NK-92 (cell line): ENCODE measurements around the gene GLRA3.

Experiments
- DNase-seq: peaks from one replicate; lab custom pipeline; 2025; ENCODE audit not compliant: unreplicated experiment; lab: John Stamatoyannopoulos, UW

The GLRA3 gene

GRCh38 chr4:174604198-174604597 lies 224.8 kb downstream of the GLRA3 start:
- DNase-seq = no peak

- DNase-seq = no peak
Measured at GRCh38 chr4:174600391-174600790, 228.7 kb downstream of the GLRA3 start.

GRCh38 chr4:174598800-174599199 lies 230.2 kb downstream of the GLRA3 start:
- no peak for DNase-seq

GRCh38 chr4:174596513-174596912 lies 232.5 kb downstream of the GLRA3 start:
- no peak for DNase-seq

- DNase-seq = no peak
Measured at GRCh38 chr4:174595141-174595929, 233.7 kb downstream of the GLRA3 start.

GRCh38 chr4:174593701-174594100 lies 235.3 kb downstream of the GLRA3 start:
- DNase-seq = no peak

- no peak for DNase-seq
Measured at GRCh38 chr4:174592985-174593335, 236.1 kb downstream of the GLRA3 start.

- no peak for DNase-seq
Measured at GRCh38 chr4:174592256-174592984, 236.6 kb downstream of the GLRA3 start.

GRCh38 chr4:174591243-174592021 lies 237.6 kb downstream of the GLRA3 start:
- DNase-seq = no peak

GRCh38 chr4:174590336-174590735 lies 238.7 kb downstream of the GLRA3 start:
- no peak for DNase-seq
